Left lung (tissue), 10 donors: ENCODE data around the gene MTG2. TPM values are rescaled to one million over a fixed set of nuclear protein-coding genes. Genes with fewer than 3 reads are reported as not detected.

Experiments
- ATAC-seq: fragments of 200-7000 bp; cut with Tn5 transposase; one replicate; pipeline ENCODE4 v1.9.1; 2020; ENCODE audit warnings: moderate library complexity
- DNase-seq, 4 donors: peaks; one replicate each; pipeline ENCODE4 v3.0.0-alpha.2; 2013 to 2020
- H3K27ac ChIP-seq, 2 donors: fragments of 200-600 bp; sonication (generic) in 1 of 2; one replicate each; pipeline versions ENCODE4 v1.5.0 to v1.8.0; 2020 to 2021
- H3K27me3 ChIP-seq, 2 donors: fragments of 200-600 bp; sonication (generic) in 1 of 2; one replicate each; pipeline versions ENCODE4 v1.5.0 to v1.8.0; 2020 to 2021
- H3K36me3 ChIP-seq, 2 donors: fragments of 200-600 bp; sonication (generic) in 1 of 2; one replicate each; pipeline versions ENCODE4 v1.5.0 to v1.8.0; 2020 to 2021
- H3K4me1 ChIP-seq, 2 donors: fragments of 200-600 bp; one replicate each; pipeline ENCODE4 v1.8.0; 2021
- H3K4me3 ChIP-seq, 2 donors: fragments of 200-600 bp; sonication (generic) in 1 of 2; one replicate each; pipeline versions ENCODE4 v1.5.0 to v1.8.0; 2020 to 2021; ENCODE audit warnings: mild to moderate bottlenecking in 1 of 2
- H3K9me3 ChIP-seq, 2 donors: fragments of 200-600 bp; sonication (generic) in 1 of 2; one replicate each; pipeline versions ENCODE4 v1.5.0 to v1.8.0; 2020 to 2021
- CTCF ChIP-seq, 2 donors: fragments of 200-600 bp; sonication (generic) in 1 of 2; IDR thresholded peaks; one replicate each; pipeline versions ENCODE4 v1.5.0 to v1.8.0; 2021; ENCODE audit warnings: antibody characterized with exemption in 2 of 2
- intact Hi-C, 2 donors: fragments of 100-400 bp; cut with DNase I; formaldehyde crosslinking; loops; one replicate each; pipeline versions ENCODE4 v1.11.2 to v1.14.2; 2022
- polyA plus RNA-seq, 6 donors: library from polyadenylated mRNA; unstranded; fragments of 120-200 nt; gene quantifications; one replicate each; pipeline ENCODE4 v1.2.1, GENCODE V29; 2013; ENCODE audit not compliant: insufficient read length in 6 of 6
- total RNA-seq, 2 donors: library from RNA; stranded (reverse); fragmentation: NEBNext Ultra II Directional; extraction: Animal tissue kit (Norgen Biotek cat#: 25700); gene quantifications; one replicate each; pipeline ENCODE4 v1.2.1, GENCODE V29; 2021
- donor health status: DM: no; HTN: yes; CAD: no.
- donor health status: DM: no; HTN: no; CAD: no.

MTG2 gene
- total and polyA plus RNA-seq, 8 donors: 25.5 to 34.6 (median 31.2) TPM

GRCh38 chr20:62244644-62245108, 61.8 kb downstream of the MTG2 start:
- peak in 1 of 4 donors; percentile 79 for DNase-seq
- H3K36me3 ChIP-seq: peaks cover 0 to 27% of the 10 kb centered on the region in 2 donors
- no peak overlapping the region for H3K4me3 ChIP-seq
- H3K27me3 ChIP-seq: no peaks in the 10 kb centered on the region
- H3K27ac ChIP-seq: no peak overlapping the region
- peaks cover 3 to 34% of the 10 kb centered on the region in 2 donors for H3K4me1 ChIP-seq
- no peak for TF ChIP-seq CTCF (IDR thresholded peaks at IDR 0.05)
- no peaks in the 10 kb centered on the region for H3K9me3 ChIP-seq
- intact Hi-C loops: no loop called here
- ATAC-seq: peak; percentile 47

GRCh38 chr20:62245911-62246280, 63.1 kb downstream of the MTG2 start:
- peaks cover 0 to 27% of the 10 kb centered on the region in 2 donors for H3K36me3 ChIP-seq
- H3K4me1 ChIP-seq: peaks cover 0 to 23% of the 10 kb centered on the region in 2 donors
- no peak for TF ChIP-seq CTCF (IDR thresholded peaks at IDR 0.05)
- no peaks in the 10 kb centered on the region for H3K27me3 ChIP-seq
- no peak overlapping the region for H3K4me3 ChIP-seq
- H3K27ac ChIP-seq: no peak overlapping the region
- intact Hi-C loops: no loop called here
- no peak for ATAC-seq
- H3K9me3 ChIP-seq: no peaks in the 10 kb centered on the region
- peak in 1 of 4 donors; percentile 68 for DNase-seq

DNA sequence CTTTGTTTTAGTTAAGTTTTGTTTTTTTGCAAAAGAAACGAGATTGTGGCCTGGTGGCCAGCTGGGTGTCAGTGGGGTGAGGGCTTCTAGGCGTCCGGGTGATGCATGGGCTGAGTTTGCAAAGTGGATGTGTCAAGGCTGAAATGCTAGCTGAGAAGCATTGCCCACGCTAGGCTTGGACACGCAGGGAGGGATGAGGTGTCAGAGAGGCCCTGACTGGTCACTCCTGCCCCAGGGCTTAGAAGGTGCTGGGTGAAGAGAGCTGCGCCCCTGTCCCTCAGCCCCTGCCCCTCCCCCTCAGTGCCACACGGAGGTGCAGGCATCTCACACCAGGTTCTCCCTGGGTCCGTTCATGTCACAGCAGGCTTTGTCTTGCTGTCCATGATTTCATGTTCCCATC, 63.6 kb downstream of the MTG2 start:
- intact Hi-C loops: no loop called here
- peak in 1 of 4 donors; percentile 36 for DNase-seq
- Histone ChIP-seq H3K9me3 (no peaks in the 10 kb centered on the region), H3K4me1 (peaks cover 0 to 17% of the 10 kb centered on the region in 2 donors), H3K27ac (no peak overlapping the region), H3K36me3 (peaks cover 0 to 27% of the 10 kb centered on the region in 2 donors), H3K27me3 (no peaks in the 10 kb centered on the region), H3K4me3 (no peak overlapping the region)
- TF ChIP-seq CTCF (IDR thresholded peaks at IDR 0.05): no peak
- no peak for ATAC-seq

DNA sequence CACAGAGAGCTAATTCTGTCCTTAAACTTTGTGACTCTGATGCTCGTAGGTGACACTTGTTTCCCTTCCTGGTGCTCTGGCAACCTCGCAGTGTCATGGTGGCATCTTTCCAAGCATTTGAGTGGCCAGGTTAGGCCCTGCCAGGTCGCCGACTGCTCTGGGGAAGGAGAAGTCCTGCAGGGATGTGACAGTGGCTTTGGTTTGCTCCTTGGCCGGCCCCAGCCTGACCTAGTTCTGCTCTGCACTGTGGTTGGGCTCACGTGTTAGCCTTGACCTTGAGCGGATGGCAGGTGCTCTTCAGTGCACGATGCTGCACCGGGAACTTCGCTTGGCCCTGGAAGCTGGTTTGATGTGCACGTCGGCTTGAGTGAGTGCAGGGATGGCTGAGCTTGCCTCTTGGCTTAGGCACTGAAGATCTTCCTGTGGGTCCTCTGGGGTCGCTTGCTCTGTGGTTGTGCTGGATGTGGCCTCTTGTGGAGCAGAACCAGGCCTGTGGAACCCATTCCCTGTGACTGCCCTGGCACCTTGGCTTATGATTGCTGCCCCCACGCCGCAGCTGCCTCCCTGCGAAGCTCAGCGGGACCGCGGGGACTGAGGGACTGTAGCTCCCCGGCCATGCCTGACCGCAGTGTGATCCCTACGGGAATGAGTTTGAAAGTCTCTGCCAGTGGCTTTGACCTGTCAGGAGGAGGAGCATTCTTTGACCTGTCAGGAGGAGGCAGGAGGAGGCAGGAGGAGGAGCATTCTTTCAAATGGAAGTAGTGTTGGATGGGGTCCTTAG, 64.2 kb downstream of the MTG2 start:
- Histone ChIP-seq H3K27me3 (no peaks in the 10 kb centered on the region), H3K27ac (no peak overlapping the region), H3K36me3 (peaks cover 0 to 27% of the 10 kb centered on the region in 2 donors), H3K4me3 (no peak overlapping the region), H3K4me1 (peaks cover 0 to 12% of the 10 kb centered on the region in 2 donors), H3K9me3 (no peaks in the 10 kb centered on the region)
- peak; percentile 19 for ATAC-seq
- TF ChIP-seq CTCF (IDR thresholded peaks at IDR 0.05): no peak
- intact Hi-C loops: no loop called here
- peak in 1 of 4 donors; percentile 71 for DNase-seq

DNA sequence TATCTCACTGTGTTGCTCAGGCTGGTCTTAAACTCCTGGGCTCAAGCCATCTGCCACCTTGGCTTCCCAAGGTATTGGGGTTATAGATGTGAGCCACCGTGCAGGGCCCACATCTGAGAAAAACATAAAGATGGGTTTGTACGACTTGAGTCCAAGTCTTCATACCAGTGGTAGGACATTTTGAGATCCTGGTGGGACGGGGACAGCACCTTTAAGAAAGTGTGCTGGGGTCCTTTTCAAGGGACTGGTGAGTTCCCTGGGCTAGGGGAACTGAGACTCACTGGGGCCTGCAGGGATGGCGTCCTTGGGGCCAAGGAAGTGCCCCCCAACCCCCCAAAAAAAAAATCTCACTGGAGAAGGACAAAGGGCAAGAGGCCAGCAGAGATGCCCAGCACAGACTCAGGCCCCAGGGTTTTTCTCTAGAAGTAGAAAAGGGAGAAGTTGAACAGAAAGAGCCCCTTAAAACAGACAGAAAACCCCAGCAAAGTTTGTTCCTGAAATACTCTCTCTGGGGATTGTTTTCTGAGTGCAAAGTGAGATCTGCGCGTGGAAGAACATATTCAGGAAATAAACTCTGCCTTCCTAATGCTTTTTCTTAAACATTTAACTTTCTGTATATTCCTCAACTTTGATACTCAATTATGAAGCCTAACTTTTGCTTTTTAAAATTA, 66.2 kb downstream of the MTG2 start:
- Histone ChIP-seq H3K36me3 (peaks cover 0 to 22% of the 10 kb centered on the region in 2 donors), H3K4me3 (no peak overlapping the region), H3K4me1 (peaks cover 0 to 9% of the 10 kb centered on the region in 2 donors), H3K27me3 (no peaks in the 10 kb centered on the region), H3K27ac (no peak overlapping the region), H3K9me3 (no peaks in the 10 kb centered on the region)
- TF ChIP-seq CTCF (IDR thresholded peaks at IDR 0.05): no peak
- no peak for DNase-seq
- intact Hi-C loops: no loop called here
- ATAC-seq: no peak
